HEK293 (cell line): Measurements from ENCODE around the gene HOXD10.
A peak's percentile ranks its signal among the peaks of the same experiment; 100 is the strongest.

ENCODE experiments used
- ELK4 ChIP-seq: IDR thresholded peaks from 2 replicates; pipeline ENCODE4 v1.6.1; 2011; ENCODE audit warnings: mild to moderate bottlenecking, low read depth, low read length, borderline replicate concordance
- FEZF1 ChIP-seq: fragments of 450-650 bp; formaldehyde crosslinking; IDR thresholded peaks from 2 replicates; pipeline ENCODE4 v1.5.1; 2016; ENCODE audit warnings: missing biosample characterization, missing genetic modification characterization
- GLI4 ChIP-seq: fragments of 450-650 bp; formaldehyde crosslinking; IDR thresholded peaks from 2 replicates; pipeline ENCODE4 v1.5.1; 2016; ENCODE audit warnings: missing biosample characterization, missing genetic modification characterization
- HIC1 ChIP-seq: fragments of 450-650 bp; formaldehyde crosslinking; IDR thresholded peaks from 2 replicates; pipeline ENCODE4 v1.5.1; 2016; ENCODE audit warnings: missing biosample characterization, missing genetic modification characterization
- KLF1 ChIP-seq: fragments of 450-650 bp; formaldehyde crosslinking; IDR thresholded peaks from 2 replicates; pipeline ENCODE4 v1.5.1; 2016; ENCODE audit warnings: missing biosample characterization, missing genetic modification characterization
- TRIM28 ChIP-seq: IDR thresholded peaks from 2 replicates; pipeline ENCODE4 v1.6.1; 2011; ENCODE audit warnings: low read length, control low read depth, borderline replicate concordance
- ZBTB21 ChIP-seq: fragments of 450-650 bp; formaldehyde crosslinking; IDR thresholded peaks from 2 replicates; pipeline ENCODE4 v1.5.1; 2017; ENCODE audit warnings: missing biosample characterization, missing genetic modification characterization
- ZFP41 ChIP-seq: fragments of 450-650 bp; formaldehyde crosslinking; IDR thresholded peaks from 2 replicates; pipeline ENCODE4 v1.5.1; 2016; ENCODE audit warnings: missing biosample characterization, missing genetic modification characterization, borderline replicate concordance
- ZNF146 ChIP-seq: fragments of 450-650 bp; formaldehyde crosslinking; IDR thresholded peaks from 2 replicates; pipeline ENCODE4 v1.5.1; 2016; ENCODE audit warnings: missing biosample characterization, missing genetic modification characterization
- ZNF148 ChIP-seq: fragments of 450-650 bp; formaldehyde crosslinking; IDR thresholded peaks from 2 replicates; pipeline ENCODE4 v1.5.0; 2017; ENCODE audit warnings: missing biosample characterization, missing genetic modification characterization, borderline replicate concordance
- ZNF19 ChIP-seq: fragments of 450-650 bp; formaldehyde crosslinking; IDR thresholded peaks from 2 replicates; pipeline ENCODE4; 2016; ENCODE audit warnings: missing biosample characterization, missing genetic modification characterization, low read depth
- ZNF24 ChIP-seq: fragments of 450-650 bp; formaldehyde crosslinking; IDR thresholded peaks from 2 replicates; pipeline ENCODE4 v1.5.1; 2016; ENCODE audit warnings: missing biosample characterization, missing genetic modification characterization
- ZNF26 ChIP-seq: fragments of 450-650 bp; formaldehyde crosslinking; IDR thresholded peaks from 2 replicates; pipeline ENCODE4 v1.5.1; 2016; ENCODE audit warnings: missing biosample characterization, missing genetic modification characterization
- ZNF266 ChIP-seq: fragments of 450-650 bp; formaldehyde crosslinking; IDR thresholded peaks from 2 replicates; pipeline ENCODE4 v1.5.1; 2016; ENCODE audit warnings: missing biosample characterization, missing genetic modification characterization, low read depth
- ZNF302 ChIP-seq: fragments of 450-650 bp; formaldehyde crosslinking; IDR thresholded peaks from 2 replicates; pipeline ENCODE4 v1.5.1; 2016; ENCODE audit warnings: missing biosample characterization, missing genetic modification characterization, low read depth
- ZNF350 ChIP-seq: fragments of 450-650 bp; formaldehyde crosslinking; IDR thresholded peaks from 2 replicates; pipeline ENCODE4 v1.5.0; 2017; ENCODE audit warnings: missing biosample characterization, mild to moderate bottlenecking, missing genetic modification characterization
- ZNF510 ChIP-seq: fragments of 450-650 bp; formaldehyde crosslinking; IDR thresholded peaks from 2 replicates; pipeline ENCODE4 v1.5.1; 2018; ENCODE audit warnings: mild to moderate bottlenecking, missing genetic modification characterization, missing biosample characterization; ENCODE audit not compliant: insufficient replicate concordance
- ZNF529 ChIP-seq: fragments of 450-650 bp; formaldehyde crosslinking; IDR thresholded peaks from 2 replicates; pipeline ENCODE4 v1.5.1; 2017; ENCODE audit warnings: missing genetic modification characterization, missing biosample characterization; ENCODE audit not compliant: insufficient replicate concordance
- ZNF555 ChIP-seq: fragments of 450-650 bp; formaldehyde crosslinking; conservative IDR thresholded peaks from 2 replicates; pipeline ENCODE4 v1.5.1; 2017; ENCODE audit warnings: missing biosample characterization, mild to moderate bottlenecking, missing genetic modification characterization, inconsistent platforms
- ZNF560 ChIP-seq: fragments of 450-650 bp; formaldehyde crosslinking; IDR thresholded peaks from 2 replicates; pipeline ENCODE4 v1.5.1; 2017; ENCODE audit warnings: missing biosample characterization, missing genetic modification characterization, borderline replicate concordance
- ZNF585B ChIP-seq: fragments of 450-650 bp; formaldehyde crosslinking; IDR thresholded peaks from 2 replicates; pipeline ENCODE4 v1.5.1; 2016; ENCODE audit warnings: missing biosample characterization, missing genetic modification characterization
- ZNF624 ChIP-seq: fragments of 450-650 bp; formaldehyde crosslinking; IDR thresholded peaks from 2 replicates; pipeline ENCODE4 v1.5.1; 2017; ENCODE audit warnings: missing biosample characterization, missing genetic modification characterization
- ZNF626 ChIP-seq: fragments of 450-650 bp; sonication (Bioruptor Pico); formaldehyde crosslinking; IDR thresholded peaks from 2 replicates; pipeline ENCODE4 v1.5.1; 2018; ENCODE audit warnings: missing biosample characterization, missing genetic modification characterization, inconsistent platforms
- ZNF654 ChIP-seq: fragments of 450-650 bp; formaldehyde crosslinking; IDR thresholded peaks from 2 replicates; pipeline ENCODE4 v1.5.1; 2016; ENCODE audit warnings: low read depth, missing biosample characterization, missing genetic modification characterization
- ZNF704 ChIP-seq: fragments of 450-650 bp; formaldehyde crosslinking; IDR thresholded peaks from 2 replicates; pipeline ENCODE4 v1.5.1; 2016; ENCODE audit warnings: missing biosample characterization, missing genetic modification characterization
- ZNF707 ChIP-seq: fragments of 450-650 bp; formaldehyde crosslinking; IDR thresholded peaks from 2 replicates; pipeline ENCODE4 v1.5.1; 2016; ENCODE audit warnings: missing biosample characterization, missing genetic modification characterization
- ZNF747 ChIP-seq: fragments of 450-650 bp; formaldehyde crosslinking; IDR thresholded peaks from 2 replicates; pipeline ENCODE4 v1.5.1; 2016; ENCODE audit warnings: missing biosample characterization, missing genetic modification characterization
- ZNF768 ChIP-seq: fragments of 450-650 bp; formaldehyde crosslinking; IDR thresholded peaks from 2 replicates; pipeline ENCODE4 v1.5.1; 2018; ENCODE audit warnings: missing biosample characterization, mild to moderate bottlenecking, missing genetic modification characterization
- ZNF776 ChIP-seq: fragments of 450-650 bp; formaldehyde crosslinking; IDR thresholded peaks from 2 replicates; pipeline ENCODE4 v1.5.0; 2017; ENCODE audit warnings: missing biosample characterization, missing genetic modification characterization, borderline replicate concordance
- ZNF830 ChIP-seq: fragments of 450-650 bp; IDR thresholded peaks from 2 replicates; pipeline ENCODE4 v1.5.0; 2018; ENCODE audit warnings: missing biosample characterization, missing genetic modification characterization, low read depth, mild to moderate bottlenecking, moderate library complexity
- ZNF837 ChIP-seq: fragments of 450-650 bp; formaldehyde crosslinking; IDR thresholded peaks from 2 replicates; pipeline ENCODE4 v1.5.1; 2016; ENCODE audit warnings: missing biosample characterization, missing genetic modification characterization
- ZNF843 ChIP-seq: fragments of 450-650 bp; formaldehyde crosslinking; IDR thresholded peaks from 2 replicates; pipeline ENCODE4 v1.5.1; 2016; ENCODE audit warnings: missing biosample characterization, missing genetic modification characterization
- ZXDB ChIP-seq: fragments of 450-650 bp; formaldehyde crosslinking; IDR thresholded peaks from 2 replicates; pipeline ENCODE4 v1.5.1; 2016; ENCODE audit warnings: missing biosample characterization, missing genetic modification characterization

The HOXD10 gene

GRCh38 chr2:176130147-176130956, 13.8 kb downstream of the HOXD10 start (continued):
- TF ChIP-seq ELK4 (no peak), FEZF1 (peak; percentile 91), ZNF148 (tag by site-specific recombination) (no peak), ZNF24 (peak; percentile 46; the same call in 1 of the 2 replicates), ZNF560 (no peak), ZFP41 (tag by site-specific recombination) (no peak), ZNF768 (tag by site-specific recombination) (no peak), ZNF26 (no peak), ZNF707 (tag by site-specific recombination) (no peak), ZNF776 (tag by site-specific recombination) (no peak), ZNF529 (no peak), ZNF302 (no peak), ZNF624 (tag by site-specific recombination) (no peak), ZNF830 (tag by site-specific recombination) (no peak), KLF1 (tag by site-specific recombination) (no peak), ZNF747 (tag by site-specific recombination) (no peak), TRIM28 (no peak), ZNF704 (tag by site-specific recombination) (no peak), ZNF146 (tag by site-specific recombination) (no peak), GLI4 (tag by site-specific recombination) (no peak), ZNF654 (tag by site-specific recombination) (no peak; the same call in 1 of the 2 replicates), ZNF626 (no peak), ZNF266 (tag by site-specific recombination) (no peak), ZNF837 (tag by site-specific recombination) (no peak), ZNF510 (tag by site-specific recombination) (no peak), HIC1 (tag by site-specific recombination) (0 out of 2 replicates have a peak, but pooled peaks have one; percentile 59), ZNF843 (tag by site-specific recombination) (peak; percentile 90), ZBTB21 (tag by site-specific recombination) (no peak), ZXDB (tag by site-specific recombination) (peak; percentile 81), ZNF19 (tag by site-specific recombination) (no peak), ZNF585B (tag by site-specific recombination) (no peak), ZNF350 (tag by site-specific recombination) (no peak), ZNF555 (no peak)
